AG09309 (cell line): ENCODE results near the gene SLC4A4.
A peak's percentile ranks its signal among the peaks of the same experiment; 100 is the strongest.

ENCODE experiments used
- DNase-seq: peaks from one replicate; pipeline ENCODE4 v3.0.0-alpha.2; 2010; ENCODE audit warnings: low read depth
- H3K4me3 ChIP-seq: 2 replicates; pipeline ENCODE4 v1.5.1; 2011; ENCODE audit warnings: mild to moderate bottlenecking, low read depth, low read length, moderate library complexity; ENCODE audit not compliant: control insufficient read depth
- CTCF ChIP-seq: IDR thresholded peaks from 2 replicates; pipeline ENCODE4 v1.5.1; 2011; ENCODE audit warnings: mild to moderate bottlenecking, low read depth, low read length, inconsistent platforms; ENCODE audit not compliant: insufficient read depth, control insufficient read depth; ENCODE audit errors: missing control alignments

Gene SLC4A4

DNA sequence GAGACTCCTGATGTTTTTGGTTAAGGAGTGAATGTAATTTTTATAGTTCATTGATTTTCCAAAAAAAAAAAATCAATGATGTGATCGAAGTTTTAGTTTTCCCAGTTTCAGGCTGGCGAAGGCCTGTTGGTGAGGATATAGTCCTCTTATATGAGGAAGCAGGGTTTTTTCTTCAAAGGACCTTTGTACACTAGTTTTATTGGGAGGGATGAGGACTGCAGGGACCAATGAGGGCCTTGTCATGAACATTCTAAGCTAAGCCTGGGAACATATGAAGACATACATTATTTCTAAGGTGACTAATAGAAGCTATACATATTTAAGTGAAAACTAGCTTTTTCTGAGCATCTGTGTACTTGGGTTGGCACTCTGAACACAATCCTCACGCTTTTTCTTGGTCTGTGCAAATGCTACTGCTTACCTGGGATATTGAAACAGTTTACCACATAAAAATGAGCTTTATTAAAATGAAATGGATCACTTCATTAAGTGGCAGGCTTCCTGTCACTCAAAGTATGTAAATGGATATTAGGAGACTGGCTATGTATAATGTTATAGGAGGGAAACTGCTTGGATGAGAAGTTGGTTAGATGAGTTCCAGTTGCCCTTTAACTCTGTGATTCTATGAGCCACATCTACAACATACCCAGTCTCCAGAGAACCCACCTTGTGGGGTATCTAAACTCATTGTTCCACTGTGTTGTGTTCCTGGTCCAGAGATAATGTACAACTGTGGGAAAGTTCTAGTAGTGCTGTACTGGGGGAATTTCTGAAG, 43.5 kb downstream of the SLC4A4 start:
- H3K4me3 ChIP-seq: no peak overlapping the region
- DNase-seq: no peak
- TF ChIP-seq CTCF: no peak

DNA sequence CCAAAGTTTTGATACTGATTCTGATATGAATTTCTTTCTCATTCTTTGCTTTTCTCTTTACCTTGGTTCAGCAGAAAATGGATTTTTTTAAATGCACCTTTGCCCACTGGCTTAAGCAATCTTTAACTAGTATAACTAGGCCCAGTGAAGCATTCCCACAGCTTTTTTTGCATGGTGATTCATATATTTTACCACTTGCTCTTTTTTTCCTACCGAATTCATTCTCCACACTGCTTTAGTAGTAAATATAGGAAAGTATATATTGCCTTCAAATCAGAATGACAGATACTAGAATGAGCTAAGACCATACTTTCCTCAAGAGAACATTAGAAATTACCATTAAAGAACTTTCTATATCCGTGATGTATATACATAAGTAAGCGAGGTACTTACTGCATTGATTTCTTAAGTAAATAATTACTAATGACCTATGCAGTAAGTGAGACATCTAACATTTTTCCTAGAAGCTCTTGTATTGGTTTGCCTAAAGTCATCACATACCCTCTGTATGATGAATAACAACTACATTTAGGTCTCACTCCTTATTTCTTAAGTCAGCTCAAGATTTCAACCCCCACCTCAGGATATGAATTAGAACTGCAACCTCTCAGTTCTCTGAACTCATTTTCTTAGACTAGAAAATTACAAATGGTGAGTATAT, 44.2 kb downstream of the SLC4A4 start:
- no peak overlapping the region for H3K4me3 ChIP-seq
- DNase-seq: no peak
- no peak for TF ChIP-seq CTCF

- no peak for TF ChIP-seq CTCF
- no peak for DNase-seq
Observed at GRCh38 chr4:71383984-71384383, 45.2 kb downstream of the SLC4A4 start.

DNA sequence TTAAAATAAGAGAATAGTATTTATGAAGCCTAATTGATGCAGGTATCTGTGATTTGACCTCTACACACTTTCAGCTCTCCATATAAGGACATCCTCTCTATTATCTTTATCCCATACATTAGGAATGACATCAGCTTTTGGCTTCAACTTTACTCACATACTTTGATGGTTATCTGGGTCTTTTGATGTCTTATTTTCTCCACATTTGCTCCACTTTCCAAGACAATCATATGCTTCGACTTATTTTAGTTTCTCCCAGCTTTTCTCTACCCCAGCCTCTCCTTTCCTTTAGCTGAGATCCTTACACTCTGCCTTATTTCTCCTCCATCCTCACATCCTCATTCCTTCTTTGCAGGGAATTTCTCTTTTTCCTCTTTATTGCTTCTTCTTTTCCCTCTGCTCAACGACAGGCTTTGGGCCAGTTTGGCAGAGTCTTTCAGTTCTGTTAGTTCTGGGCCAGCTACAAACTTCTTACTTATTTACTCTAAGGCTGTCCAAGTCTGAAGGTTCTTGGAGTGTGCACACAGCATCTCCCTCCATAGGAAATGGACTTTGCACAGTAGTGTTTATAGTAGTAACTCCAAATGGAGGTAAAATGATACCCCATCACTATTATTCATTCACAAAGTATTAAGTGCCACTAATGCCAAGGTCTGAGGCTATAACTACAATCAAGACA, 50.5 kb downstream of the SLC4A4 start:
- no peak for TF ChIP-seq CTCF
- no peak overlapping the region for H3K4me3 ChIP-seq
- no peak for DNase-seq

More at GRCh38 chr4:71383984-71384383, 45.2 kb downstream of the SLC4A4 start:
- no peak overlapping the region for H3K4me3 ChIP-seq

GRCh38 chr4:71392109-71392508, 53.3 kb downstream of the SLC4A4 start:
- no peak overlapping the region for H3K4me3 ChIP-seq
- DNase-seq: no peak
- no peak for TF ChIP-seq CTCF

- no peak overlapping the region for H3K4me3 ChIP-seq
- DNase-seq: peak; percentile 39
- TF ChIP-seq CTCF: no peak
Observed at GRCh38 chr4:71396382-71396781, 57.6 kb downstream of the SLC4A4 start.
